NCI-H2196 treated with DMSO at 0.1 percent for 48 hours (cell line): Measurements from ENCODE around the gene SFI1.
"Not testable (repeated sequence)": the region's sequence is repeated elsewhere in the genome, so short reads cannot be mapped to it uniquely, and the experiment has no call there.

Experiments
- DNase-seq: peaks from one replicate; lab custom pipeline; 2025; ENCODE audit not compliant: unreplicated experiment; lab: John Stamatoyannopoulos, UW

Gene SFI1

DNA sequence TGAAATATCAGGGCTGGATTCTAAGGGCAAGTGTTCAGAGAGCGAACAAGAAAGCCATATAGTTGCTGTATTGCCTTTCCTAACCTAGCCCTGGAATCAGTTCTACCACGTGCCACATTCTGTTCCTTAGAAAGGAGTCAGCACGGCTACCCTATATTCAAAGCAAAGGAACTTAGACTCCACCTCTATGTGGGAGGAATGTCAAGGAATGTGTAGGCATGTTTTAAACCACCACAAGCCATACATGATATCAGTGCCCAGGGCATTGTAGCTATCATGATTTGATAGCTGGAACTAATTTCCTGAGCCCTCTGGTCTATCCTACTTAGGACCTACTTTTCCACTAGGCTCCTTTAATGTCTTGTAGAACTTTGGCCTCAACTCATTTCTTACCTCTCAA lies 4.2 kb upstream of the SFI1 start:
- DNase-seq: no peak

DNA sequence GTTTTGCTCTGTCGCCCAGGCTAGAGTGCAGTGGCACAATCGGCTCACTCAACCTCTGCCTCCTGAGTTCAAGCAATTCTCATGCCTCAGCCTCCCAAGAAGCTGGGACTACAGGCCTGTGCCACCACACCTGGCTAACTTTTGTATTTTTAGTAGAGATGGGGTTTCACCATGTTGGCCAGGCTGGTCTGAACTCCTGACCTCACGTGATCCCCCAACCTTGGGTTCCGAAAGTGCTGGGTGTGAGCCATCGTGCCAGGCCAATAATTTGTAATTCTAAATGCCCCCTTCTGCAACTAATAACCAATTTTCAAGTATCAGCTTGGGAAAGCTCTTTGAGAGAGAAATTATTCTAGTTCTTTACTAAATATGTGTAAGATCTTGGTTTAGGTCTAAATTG lies 3.0 kb upstream of the SFI1 start:
- DNase-seq: not testable (repeated sequence)

DNA sequence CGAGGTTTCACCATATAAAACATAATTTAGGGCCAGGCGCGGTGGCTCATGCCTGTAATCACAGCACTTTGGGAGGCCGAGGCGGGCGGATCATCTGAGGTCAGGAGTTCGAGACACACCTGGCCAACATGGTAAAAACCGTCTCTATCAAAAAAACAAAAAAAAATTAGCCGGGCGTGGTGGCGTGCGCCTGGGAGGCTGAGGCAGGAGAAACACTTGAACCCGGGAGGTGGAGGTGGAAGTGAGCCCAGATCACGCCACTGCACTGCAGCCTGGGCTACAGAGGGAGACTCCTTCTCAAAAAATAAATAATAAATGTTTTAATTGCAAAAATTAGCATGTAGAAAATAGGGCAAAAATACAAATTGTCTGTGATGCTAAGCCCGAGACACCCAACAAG lies 993 bp upstream of the SFI1 start:
- DNase-seq: no peak

DNA sequence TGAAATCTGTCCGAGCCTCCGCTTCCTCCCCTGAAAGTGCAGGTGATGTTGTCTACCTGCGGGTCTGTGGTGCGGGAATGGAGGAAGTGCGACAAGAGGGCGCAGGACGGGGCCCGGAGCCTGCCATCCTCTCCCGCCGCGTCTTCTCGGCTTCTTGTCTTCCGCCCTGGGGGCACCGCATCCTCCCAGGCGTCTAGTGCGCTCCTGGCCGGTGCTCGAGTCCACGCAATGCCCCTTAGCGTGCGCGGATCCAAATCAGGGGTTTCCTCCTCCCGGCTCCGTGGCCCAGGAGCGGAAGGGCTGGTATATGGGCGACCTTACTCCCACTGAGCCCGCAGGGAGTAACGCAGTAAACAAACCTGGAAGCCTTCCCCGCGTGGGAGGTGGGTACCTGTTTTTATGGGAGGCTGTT lies 405 bp downstream of the SFI1 start:
- no peak for DNase-seq

DNA sequence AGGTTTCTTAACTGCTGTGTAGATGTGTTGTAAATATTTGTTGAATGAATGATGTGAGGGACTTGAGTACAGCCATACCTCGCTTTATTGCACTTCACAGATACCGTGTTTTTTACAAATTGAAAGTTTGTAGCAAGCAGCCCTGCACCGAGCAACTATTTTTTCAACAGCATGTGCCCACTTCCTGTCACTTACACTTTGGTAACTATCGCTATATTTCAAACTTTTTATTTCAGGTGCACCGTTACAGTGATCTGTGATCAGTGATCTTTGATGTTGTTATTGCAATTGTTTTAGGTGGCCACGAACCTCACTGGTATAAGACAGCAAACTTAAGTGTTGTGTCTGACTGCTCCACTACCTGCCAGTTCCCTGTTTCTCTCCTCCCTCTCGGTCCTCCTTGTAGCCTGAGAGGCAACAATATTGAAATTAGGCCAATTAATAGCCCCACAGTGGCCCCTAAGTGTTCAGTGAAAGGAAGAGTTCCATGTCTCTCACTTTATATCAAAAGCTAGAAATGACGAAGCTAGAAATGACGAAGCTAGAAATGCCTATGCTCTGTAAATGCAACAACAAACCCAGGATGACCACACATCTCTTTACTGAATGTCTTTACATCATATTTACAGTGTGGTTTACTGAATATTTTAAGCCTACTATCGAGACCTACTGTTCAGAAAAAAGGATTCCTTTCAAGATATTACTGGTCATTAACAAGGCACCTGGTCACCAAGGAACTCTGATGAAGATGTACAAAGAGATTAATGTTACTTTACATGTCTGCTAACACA lies 1.0 kb downstream of the SFI1 start:
- no peak for DNase-seq

DNA sequence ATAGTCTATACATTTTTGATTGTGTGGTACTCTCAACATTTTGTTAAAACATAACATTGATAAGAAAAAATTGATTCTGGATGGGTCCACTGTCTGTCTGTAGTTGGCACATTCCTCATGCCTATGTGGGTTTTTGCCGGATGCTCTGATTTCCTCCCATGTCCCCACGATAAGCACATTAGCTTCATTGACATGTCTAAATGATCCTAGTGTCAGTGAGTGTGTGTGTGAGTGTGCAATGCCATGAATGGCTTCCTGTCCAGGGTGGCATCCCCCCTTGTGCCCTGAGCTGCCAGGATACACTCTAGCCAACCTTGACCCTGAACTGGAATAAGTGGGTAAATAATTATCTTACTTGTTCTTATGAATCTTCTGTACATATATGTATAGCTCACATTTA lies 5.4 kb downstream of the SFI1 start:
- no peak for DNase-seq

DNA sequence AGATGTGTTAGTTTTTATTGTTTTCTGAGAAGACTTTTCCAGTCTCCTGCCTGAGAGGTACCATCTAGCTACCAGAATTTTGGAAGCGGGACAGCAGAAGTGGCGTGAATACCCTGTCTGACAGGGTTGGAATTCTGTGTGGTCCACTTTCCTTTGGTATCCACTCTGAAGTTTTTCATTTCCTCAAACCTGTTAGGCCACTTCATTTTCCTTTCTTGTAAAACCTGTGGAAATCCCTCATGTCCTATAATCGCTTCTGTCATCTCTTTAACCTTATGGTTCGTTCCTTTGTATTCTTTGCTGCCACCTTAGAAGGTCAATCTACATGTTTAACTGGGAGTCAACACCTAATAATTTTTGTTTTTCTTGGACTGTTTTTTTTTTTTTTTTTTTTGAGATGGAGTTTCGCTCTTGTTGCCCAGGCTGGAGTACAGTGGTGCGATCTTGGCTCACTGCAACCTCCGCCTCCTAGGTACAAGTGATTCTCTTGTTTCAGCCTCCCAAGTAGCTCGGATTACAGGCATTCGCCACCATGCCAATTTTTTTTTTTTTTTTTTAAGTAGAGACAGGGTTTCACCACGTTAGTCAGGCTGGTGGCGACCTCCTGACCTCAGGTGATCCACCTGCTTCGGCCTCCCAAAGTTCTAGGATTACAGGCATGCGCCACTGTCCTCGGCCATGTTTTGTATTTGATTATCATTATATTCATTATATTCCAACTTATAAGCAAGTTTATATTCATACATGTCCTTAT lies 7.1 kb downstream of the SFI1 start:
- no peak for DNase-seq

DNA sequence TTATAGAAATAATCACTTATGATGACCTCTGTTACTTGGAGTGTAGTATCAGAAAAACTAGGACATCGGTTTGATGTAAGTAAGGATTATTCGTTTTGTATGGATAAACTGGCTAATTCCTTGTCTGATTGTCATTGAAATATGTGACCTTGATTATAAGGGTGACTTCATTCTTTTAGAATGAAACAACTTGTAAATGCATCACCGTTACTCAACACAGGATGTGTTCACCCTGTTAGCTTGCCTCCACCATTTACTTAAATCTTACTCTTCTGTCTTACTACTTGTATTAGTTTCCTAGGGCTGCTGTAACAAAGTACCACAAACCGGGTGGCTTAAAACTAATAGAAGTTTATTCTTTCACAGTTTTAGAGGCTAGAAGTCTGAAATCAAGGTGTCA lies 7.9 kb downstream of the SFI1 start:
- no peak for DNase-seq

DNA sequence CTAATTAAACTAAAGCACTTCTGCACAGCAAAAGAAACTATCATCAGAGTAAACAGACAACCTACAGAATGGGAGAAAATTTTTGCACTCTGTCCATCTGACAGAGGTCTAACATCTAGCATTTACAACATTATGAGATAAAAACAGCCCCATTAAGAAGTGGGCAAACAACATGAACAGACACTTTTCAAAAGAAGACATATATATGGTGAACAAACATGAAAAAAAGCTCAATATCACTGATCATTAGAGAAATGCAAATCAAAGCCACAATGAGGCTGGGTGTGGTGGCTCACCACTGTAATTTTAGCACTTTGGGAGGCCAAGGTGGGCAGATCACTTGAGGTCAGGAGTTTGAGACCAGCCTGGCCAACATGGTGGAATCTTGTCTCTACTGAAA lies 11.2 kb downstream of the SFI1 start:
- DNase-seq: not testable (repeated sequence)

DNA sequence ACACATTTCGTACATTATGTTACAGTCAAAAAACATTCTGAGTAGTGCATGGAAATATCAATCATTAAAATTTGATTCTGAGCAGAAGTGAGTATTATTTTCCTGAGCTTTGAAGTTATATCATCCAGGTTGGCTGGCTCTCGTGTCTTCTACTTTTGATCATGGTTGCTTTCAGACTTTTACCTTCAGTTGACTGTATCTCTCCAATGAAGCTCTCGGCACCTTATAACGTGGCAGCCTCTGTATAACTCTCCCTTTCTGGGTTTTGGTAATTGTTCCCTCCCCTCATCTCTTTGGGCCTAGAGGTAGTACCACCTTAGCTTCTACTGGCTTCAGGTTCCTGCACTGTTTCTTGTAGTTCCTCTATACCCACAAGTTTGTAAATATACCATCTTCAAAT lies 12.2 kb downstream of the SFI1 start:
- no peak for DNase-seq

DNA sequence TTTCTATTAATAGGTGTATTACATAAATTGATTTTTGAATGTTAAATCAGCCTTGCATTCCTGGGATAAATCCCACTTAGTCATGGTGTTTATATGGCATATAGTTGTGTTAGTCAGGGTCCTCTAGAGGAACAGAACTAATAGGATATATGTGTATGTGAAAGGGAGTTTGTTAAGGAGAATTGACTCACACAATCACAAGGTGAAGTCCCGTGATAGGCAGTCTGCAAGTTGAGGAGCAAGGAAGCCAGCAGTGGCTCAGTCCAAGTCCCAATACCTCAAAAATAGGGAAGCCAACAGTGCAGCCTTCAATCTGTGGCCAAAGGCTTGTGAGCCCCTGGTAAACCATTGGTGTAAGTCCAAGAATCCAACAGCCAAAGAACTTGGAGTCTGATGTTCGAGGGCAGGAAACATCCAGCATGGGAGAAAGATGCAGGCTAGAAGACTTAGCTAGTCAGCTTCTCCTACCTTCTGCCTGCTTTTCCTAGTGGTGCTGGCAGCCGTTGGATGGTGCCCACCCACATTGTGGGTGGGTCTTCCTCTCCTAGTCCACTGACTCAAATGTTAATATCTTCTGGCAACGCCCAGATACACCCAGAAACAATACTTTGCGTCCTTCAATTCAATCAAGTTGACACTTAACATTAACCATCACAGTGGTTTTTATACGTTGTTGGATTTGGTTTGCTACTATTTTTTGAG lies 12.9 kb downstream of the SFI1 start:
- DNase-seq: no peak

DNA sequence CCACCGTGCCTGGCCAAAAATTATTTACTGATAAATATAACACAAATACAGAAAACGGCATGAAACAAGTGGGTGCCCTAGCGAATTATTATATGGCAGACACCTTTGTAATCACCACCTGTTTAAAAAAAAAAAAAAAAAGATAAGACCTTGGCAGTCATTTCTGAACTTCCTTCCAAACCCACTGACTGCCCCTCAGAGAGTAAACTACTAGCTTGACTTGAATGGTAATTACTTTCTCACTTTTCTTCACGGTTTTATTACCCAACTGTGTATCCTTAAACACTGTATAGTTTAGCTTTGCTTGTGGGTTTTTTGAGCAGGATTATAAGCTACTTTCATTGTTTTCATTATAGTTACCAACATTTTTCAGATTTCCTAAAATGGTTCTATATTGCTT lies 23.7 kb downstream of the SFI1 start:
- DNase-seq: no peak

DNA sequence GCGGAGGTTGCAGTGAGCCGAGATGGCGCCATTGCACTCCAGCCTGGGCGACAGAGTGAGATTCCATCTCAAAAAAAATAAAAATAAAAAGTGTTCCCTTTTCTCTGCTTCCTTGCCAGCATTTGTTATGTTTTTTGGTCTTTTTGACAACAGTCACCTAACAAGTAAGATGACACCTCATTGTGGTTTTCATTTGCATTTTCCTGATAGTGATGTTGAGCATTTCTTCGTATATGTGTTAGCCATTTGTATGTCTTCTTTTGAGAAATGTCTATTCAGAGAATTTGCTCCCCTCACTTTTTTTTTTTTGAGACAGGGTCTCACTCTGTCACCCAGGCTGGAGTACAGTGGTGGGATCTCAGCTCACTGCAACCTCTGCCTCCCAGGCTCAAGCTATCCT lies 27.8 kb downstream of the SFI1 start:
- not testable (repeated sequence) for DNase-seq

DNA sequence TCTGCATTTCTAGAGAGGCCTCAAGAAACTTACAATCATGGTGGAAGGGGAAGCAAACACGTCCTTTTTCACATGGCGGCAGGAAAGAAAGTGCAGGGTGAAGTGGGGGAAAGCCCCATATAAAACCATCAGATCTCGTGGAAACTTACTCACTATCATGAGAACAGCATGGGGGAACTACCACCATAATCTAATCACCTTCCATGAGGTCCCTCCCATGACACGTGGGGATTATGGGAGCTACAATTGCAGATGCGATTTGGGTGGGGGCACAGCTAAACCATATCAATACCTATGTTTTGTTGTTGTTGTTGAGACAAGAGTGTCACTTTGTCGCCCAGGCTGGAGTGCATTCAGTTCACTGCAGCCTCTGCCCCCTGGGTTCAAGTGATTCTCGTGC lies 29.9 kb downstream of the SFI1 start:
- no peak for DNase-seq

DNA sequence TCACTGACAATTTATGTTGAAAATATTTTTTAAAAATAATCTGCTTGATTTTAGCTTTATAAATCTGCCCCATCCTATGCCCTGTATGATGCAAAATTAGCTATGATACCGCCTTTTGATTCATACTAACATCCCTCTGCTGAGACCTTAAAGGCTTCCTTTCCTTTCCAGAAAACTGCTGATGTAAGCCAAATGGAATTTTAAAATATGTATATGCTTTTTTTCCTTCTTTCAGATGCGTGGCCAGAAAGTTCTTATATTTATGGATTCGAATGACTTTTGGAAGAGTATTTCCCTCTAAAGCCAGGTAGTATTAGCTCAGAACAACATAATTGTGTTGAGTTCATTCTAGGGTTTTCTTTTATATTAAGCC lies 34.5 kb downstream of the SFI1 start:
- DNase-seq: no peak

DNA sequence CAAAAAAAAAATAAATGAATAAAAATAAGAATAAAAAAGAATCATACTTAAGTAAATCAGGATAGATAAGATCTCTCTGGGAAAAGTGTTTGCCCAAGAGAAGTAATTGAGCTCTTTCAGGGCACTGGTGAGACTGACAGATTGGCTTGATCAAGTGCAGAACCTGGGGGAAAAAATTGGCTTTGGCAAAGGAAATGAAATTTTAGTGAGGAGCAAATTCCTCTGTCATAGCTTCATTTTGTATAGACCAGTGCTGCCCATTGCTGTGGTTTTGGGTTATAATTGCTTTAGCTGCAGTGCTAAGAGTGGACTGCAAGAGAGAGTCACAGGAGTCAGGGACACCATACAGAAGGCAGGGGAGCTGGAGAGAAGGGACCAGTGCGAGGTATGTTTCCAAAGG lies 35.7 kb downstream of the SFI1 start:
- DNase-seq: no peak

DNA sequence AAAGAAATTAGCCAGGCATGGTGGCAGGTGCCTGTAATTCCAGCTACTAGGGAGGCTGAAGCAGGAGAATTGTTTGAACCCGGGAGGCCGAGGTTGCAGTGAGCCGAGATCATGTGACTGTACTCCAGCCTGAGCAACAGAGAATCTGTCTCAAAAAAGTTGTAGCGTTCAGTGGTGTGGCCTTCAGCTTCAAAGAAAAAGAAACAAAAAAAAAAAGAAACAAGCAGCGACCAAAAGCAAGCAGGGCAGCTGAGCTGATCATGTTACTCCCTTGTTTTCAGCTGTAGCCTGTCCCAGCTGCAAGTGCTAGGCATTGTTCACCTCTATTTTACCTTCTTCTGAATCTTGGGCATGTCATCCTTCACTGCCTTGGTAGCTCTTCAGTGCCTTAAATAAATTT lies 37.0 kb downstream of the SFI1 start:
- no peak for DNase-seq

DNA sequence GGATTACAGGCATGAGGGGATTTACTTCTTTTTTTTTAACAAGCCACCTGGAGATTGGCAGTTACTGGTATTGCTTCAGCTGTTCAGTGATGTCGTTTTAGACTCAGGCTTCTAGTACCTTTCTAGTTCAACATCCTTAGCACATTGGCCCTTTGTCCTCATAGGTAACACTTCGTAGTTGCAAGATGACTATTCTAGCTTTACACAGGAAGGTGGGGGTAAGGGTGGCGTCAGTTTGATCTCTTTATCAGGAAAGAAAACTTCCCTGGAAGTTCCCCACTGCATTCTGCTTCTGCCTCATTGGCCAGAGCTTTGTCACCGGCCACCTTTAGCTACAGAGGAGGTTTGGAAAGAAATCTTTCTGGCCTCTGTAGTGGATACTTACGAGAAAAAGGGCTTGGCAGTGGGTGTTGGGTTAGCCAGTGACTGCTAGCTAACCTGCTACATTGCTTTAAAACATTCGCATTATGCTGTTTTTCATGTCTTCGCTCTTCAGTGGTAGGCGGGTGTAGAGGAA lies 40.7 kb downstream of the SFI1 start:
- no peak for DNase-seq

DNA sequence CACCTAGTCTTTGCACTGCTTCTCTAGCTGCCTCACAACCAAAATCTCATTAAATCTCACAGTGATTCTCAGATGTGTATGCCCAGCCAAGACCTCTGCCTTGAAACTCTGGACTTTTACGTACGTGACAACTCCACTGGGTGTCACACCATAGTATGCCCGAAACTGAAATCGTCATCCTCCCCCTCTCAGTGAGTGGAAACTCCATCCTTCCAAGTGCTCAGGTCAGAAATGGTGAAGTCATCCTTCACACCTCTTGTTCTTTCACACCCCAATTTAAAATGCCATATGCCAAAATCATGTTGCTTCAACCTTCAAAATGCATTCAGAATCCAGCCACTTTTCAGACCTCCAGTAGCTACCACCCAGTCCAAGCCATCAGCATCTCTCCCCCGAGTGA lies 42.5 kb downstream of the SFI1 start:
- no peak for DNase-seq

DNA sequence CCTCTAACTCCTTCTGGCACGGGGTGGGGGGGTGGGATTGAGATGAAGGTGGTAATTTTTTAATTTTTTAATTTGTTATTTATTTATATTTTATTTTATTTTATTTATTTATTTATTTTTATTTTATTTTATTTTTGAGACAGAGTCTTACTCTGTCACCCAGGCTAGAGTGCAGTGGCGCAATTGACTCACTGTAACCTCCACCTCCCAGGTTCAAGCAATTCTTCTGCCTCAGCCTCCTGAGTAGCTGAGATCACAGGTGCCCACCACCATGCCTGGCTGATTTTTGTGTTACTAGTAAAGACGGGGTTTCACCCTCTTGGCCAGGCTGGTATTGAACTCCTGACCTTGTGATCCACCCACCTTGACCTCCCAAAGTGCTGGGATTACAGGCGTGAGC lies 43.8 kb downstream of the SFI1 start:
- not testable (repeated sequence) for DNase-seq

DNA sequence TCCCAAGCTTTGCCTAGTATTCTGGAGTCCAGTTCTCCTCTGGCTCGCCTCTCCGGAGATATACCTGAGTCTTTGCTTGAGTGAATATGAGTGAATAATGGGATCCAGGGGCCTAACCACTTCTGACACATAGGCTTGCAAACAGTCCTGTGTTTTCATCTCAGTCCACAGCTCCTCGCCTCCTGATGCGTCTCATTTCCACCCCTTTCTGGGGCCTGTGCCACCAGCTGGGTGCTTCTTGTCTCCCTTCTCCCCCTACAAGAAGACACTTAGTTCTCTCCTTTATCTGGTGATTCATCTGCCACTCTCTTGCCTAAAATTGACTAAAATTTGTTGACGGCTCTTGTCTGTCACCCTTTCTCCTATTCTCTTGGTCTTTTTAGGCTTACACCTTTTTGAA lies 44.6 kb downstream of the SFI1 start:
- DNase-seq: no peak
